22Rv1 (cell line): ENCODE data around the gene CASP8.
"Not testable (repeated sequence)": the region's sequence is repeated elsewhere in the genome, so short reads cannot be mapped to it uniquely, and the experiment has no call there.

ENCODE experiments used
- H3K27ac ChIP-seq: fragments of 450-650 bp; 2 replicates; pipeline ENCODE4 v1.5.1; 2017
- ZFX ChIP-seq: fragments of 450-650 bp; IDR thresholded peaks from 2 replicates; pipeline ENCODE4 v1.6.1; 2017; ENCODE audit warnings: antibody characterized with exemption, borderline replicate concordance
- TF ChIP-seq, protein P1 (sequence below): fragments of 450-650 bp; IDR thresholded peaks from 2 replicates; pipeline ENCODE4 v1.5.1; 2017; ENCODE audit warnings: mild to moderate bottlenecking

The CASP8 gene

DNA sequence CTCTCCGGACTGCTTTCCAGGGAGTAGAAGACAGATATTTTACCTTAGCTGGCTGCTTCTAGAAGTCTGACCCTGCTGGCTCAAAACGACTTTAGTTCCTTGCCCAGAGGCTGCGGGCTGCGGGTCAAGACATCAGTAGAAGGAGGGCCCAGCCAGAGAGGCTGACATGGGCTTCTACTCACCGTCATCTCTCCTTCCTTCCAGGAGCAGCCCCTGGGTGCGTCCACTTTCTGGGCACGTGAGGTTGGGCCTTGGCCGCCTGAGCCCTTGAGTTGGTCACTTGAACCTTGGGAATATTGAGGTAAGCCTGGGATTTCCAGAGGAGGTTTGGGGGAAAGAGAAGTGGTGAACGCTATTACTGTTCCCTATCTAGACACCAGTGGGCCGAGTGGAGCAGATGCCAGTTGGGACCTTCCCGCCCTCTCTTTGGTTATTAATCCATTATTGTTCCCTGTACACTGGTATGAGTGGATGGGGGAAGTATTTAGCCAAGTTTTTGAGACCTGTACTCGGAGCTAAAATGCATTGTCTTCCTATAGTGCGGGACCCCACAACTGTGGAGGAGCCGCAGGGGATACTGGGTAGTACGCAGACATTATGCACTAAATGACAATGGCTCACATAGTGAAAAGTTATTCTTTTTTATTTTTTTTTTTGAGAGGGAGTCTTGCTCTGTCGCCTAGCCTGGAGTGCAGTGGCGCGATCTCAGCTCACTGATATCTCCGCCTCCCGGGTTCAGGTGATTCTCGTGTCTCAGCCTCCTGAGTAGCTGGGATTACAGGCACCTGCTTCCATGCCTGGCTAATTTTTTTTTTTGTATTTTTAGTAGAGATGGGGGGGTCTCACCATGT, 26.3 kb upstream of the CASP8 start:
- TF ChIP-seq ZFX: no peak
- TF ChIP-seq, protein P1, sequence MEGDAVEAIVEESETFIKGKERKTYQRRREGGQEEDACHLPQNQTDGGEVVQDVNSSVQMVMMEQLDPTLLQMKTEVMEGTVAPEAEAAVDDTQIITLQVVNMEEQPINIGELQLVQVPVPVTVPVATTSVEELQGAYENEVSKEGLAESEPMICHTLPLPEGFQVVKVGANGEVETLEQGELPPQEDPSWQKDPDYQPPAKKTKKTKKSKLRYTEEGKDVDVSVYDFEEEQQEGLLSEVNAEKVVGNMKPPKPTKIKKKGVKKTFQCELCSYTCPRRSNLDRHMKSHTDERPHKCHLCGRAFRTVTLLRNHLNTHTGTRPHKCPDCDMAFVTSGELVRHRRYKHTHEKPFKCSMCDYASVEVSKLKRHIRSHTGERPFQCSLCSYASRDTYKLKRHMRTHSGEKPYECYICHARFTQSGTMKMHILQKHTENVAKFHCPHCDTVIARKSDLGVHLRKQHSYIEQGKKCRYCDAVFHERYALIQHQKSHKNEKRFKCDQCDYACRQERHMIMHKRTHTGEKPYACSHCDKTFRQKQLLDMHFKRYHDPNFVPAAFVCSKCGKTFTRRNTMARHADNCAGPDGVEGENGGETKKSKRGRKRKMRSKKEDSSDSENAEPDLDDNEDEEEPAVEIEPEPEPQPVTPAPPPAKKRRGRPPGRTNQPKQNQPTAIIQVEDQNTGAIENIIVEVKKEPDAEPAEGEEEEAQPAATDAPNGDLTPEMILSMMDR: no peak
- H3K27ac ChIP-seq: peak overlapping the region; percentile 45

DNA sequence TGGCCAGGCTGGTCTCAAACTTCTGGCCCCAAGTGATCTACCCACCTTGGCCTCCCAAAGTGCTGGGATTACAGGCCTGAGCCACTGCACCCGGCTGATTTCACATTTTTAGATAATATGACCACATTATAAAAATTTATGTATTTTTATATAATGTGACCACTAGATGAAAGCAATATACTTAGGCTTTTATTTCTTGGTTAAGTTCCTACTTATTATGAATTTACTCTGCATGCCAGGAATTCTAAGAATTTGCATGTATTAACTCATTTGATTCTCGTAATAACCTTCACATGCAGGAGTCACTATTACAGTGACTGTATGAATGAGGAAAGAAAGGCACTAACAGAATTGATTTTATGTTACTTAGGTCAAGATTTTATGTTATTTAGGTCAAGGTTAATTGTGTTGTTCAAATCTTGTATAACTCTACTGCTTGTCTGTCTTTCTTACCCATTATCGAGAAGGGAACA, 25.6 kb upstream of the CASP8 start:
- H3K27ac ChIP-seq: no peak overlapping the region
- TF ChIP-seq, protein P1: no peak
- no peak for TF ChIP-seq ZFX

DNA sequence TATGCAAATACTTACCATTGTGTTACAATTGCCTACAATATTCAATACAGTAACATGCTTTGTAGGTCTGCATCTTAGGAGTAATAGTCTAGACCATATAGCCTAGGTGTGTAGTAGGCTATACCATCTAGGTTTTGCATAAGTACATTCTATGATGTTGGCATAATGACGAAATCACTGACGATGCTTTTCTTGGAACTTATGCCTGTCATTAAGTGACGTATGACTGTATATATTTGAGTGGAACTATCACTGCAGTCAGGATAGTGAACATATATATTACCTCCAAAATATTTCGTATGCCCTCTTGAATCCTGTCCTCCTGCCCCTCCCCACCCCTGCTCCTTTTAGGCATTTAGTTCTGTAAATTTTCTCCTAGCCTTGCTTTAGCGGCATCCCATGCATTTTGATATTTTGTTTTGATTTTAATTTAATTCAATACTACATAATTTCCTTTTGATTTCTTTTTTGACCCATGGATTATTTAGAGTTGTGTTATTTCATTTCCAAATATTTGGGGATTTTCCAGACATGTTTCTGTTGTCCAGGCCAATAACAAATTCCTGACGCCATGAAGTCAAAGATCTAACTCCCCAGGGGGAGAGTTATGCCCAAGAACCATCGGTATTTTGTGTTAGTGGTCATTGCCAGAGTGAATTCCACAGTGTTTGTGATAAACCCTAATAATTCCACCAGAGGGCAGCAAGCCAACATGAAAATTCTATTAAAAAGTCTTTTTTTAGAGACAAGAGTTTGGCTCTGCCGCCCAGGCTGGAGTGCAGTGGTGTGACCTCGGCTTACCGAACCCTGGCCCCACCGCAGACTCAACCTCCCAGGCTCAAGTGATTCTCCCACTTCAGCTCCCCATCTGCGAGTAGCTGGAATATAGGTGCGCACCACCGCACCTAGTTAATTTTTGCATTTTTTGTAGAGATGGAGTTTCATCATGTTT, 24.2 kb upstream of the CASP8 start:
- no peak overlapping the region for H3K27ac ChIP-seq

DNA sequence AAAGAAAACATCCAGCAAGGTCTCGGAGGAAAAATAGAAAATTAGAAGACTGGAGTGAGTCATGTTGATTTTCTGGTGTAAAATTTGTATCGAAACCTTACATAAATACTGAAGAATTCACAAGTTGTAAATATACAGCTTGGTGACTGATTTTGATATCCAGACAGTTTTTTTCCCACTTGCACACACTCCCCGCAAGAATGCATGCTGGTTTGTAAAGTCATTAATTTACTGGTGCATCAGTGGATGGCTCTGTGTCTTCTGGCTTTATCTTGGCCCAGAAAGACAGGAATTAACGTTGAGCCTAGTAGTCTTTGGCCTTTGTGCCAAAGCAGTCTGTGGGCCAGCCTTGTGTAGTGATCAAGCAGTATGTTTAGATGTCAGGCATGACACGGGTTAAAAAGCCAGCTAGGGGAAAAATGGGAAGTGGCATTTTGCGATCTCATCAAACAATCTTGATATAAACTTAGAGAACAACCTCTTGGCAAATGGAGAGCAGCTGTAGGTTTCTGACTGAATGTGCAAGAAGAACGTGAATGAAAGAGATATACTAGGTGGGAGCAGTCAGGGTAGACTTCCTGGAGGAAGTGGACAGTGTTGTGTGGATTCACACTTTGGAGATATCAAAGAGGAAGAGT, 22.7 kb upstream of the CASP8 start:
- H3K27ac ChIP-seq: no peak overlapping the region
- TF ChIP-seq, protein P1: no peak
- no peak for TF ChIP-seq ZFX

More for the DNA sequence above, 24.2 kb upstream of the CASP8 start:
- no peak for TF ChIP-seq ZFX
- TF ChIP-seq, protein P1: peak; percentile 73

DNA sequence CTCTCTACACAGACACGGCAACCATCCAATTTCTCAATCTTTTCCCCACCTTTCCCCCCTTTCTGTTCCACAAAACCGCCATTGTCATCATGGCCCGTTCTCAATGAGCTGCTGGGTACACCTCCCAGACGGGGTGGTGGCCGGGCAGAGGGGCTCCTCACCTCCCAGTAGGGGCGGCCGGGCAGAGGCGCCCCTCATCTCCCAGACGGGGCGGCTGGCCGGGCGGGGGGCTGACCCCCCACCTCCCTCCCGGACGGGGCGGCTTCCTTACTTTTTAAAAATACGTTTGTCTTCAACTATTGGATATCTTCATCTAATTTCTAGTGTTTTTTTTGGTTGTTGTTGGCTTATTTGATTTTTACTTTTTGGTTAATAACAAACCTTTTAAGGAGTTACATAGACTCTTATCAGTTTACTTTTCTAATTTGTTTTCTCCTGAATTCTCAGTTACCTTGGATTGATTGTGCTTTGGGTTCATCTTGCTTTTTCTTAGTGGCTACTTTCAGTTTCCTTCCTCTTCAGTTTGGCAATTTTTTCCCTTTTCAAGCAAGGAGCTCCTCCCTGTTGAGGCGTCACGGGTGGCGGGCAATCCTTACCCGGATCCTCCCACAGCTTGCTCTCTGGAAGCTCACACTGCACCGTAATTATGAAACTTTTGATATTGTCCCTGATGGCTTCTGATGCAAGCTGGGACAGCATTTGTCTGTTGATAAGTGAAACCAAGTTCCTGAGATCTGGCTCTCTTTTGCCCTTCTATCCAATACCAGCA, 21.0 kb upstream of the CASP8 start:
- not testable (repeated sequence) for H3K27ac ChIP-seq

DNA sequence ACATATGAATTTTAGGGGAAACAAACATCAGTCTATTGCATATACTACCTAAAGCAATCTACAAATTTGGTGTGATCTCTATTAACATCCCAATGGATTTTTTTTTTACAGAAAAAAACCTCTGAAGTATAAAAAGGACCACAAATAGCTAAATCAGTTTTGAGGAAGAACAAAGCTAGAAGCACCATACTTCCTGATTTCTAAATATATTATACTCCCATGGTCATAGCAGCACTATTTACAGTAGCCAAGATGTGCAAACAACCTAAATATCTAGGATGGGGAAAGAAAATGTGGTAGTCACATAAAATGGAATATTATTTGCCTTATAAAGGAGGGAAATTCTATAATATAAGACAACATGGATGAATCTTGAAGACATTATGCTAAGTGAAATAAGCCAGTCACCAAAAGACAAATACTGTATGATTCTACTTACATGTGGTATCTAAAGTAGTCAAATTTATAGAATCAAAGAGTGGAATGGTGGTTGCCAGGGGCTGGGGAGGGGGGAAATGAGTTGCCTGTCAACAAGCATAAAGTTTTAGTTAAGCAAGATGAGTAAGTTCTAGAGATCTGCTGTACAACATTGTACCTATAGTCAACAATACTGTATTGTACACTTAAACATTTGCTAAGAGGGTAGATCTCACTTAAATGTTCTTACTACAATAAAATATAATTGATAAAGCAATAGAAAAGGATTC, 17.6 kb upstream of the CASP8 start:
- TF ChIP-seq, protein P1: no peak
- TF ChIP-seq ZFX: no peak
- H3K27ac ChIP-seq: no peak overlapping the region
